Aortic smooth muscle cell (primary cell): ENCODE results near the gene PSMA6. TPM values are rescaled to one million over a fixed set of nuclear protein-coding genes. Genes with fewer than 3 reads are reported as not detected.

Experiments
- total RNA-seq: library from RNA; depleted of rRNA; stranded (reverse); fragments of >200 nt; gene quantifications from 2 replicates; pipeline ENCODE4 v1.2.3, GENCODE V29; 2014

Gene PSMA6
- total RNA-seq, result 197 and 287 TPM in 2 replicates

GRCh38 chr14:35292051-35292769 is at the start of gene PSMA6:
PSMA6 (plus strand) TSS chr14:35292382; CDS start chr14:35292477, 95 bp downstream.

Other genes with a start within 250 kb of the PSMA6 start
- 63.0 and 84.2 TPM in 2 replicates for gene FAM177A1, start 246.1 kb upstream of the PSMA6 start, total RNA-seq
- gene PPP2R3C, start 170.4 kb upstream of the PSMA6 start, total RNA-seq, result 41.5 and 42.0 TPM in 2 replicates
- 22.3 and 22.4 TPM in 2 replicates for gene PRORP, start 169.8 kb upstream of the PSMA6 start, total RNA-seq
- gene NFKBIA, start 112.4 kb downstream of the PSMA6 start, total RNA-seq, result 50.4 and 54.4 TPM in 2 replicates
- gene INSM2, start 241.8 kb downstream of the PSMA6 start, total RNA-seq, result not detected in 2 replicates